A673 (cell line): ENCODE data around the gene FURIN. TPM values are rescaled to one million over a fixed set of nuclear protein-coding genes. Genes with fewer than 3 reads are reported as not detected.

Experiments
- BruUV-seq: library from RNA; stranded (reverse); fragments of 400-500 nt; replicated peaks from 2 replicates; lab custom pipeline; 2021; lab: Mats Ljungman, UMichigan
- CTCF ChIA-PET: fragments of 300-600 bp; sonication (Branson Sonifier 250); formaldehyde crosslinking; loops from one replicate; lab custom pipeline; 2022; ENCODE audit warnings: antibody characterized with exemption; lab: Charles Lee
- POLR2A ChIA-PET: fragments of 300-600 bp; sonication (Branson Sonifier 250); formaldehyde crosslinking; loops from one replicate; lab custom pipeline; 2022; ENCODE audit warnings: antibody characterized with exemption; ENCODE audit not compliant: low non-redundant PET; lab: Charles Lee
- DNase-seq: peaks from one replicate; pipeline ENCODE4 v3.0.0-alpha.2; 2015; ENCODE audit warnings: low spot score
- H3K27ac ChIP-seq: fragments of 200-600 bp; sonication (generic); 2 replicates; pipeline ENCODE4 v1.5.1; 2016; ENCODE audit warnings: mixed run types, low read depth, mild to moderate bottlenecking, mixed read lengths, antibody characterized with exemption, low read length; ENCODE audit not compliant: poor library complexity, severe bottlenecking
- H3K27me3 ChIP-seq: fragments of 200-600 bp; sonication (generic); replicated peaks from 2 replicates; pipeline ENCODE4 v1.6.1; 2017; ENCODE audit warnings: mixed run types, low read depth, mild to moderate bottlenecking, mixed read lengths, antibody characterized with exemption, low read length; ENCODE audit not compliant: insufficient read depth, poor library complexity
- H3K36me3 ChIP-seq: fragments of 200-600 bp; sonication (generic); 2 replicates; pipeline ENCODE4 v1.6.1; 2016; ENCODE audit warnings: mixed run types, mild to moderate bottlenecking, mixed read lengths, antibody characterized with exemption, low read length; ENCODE audit not compliant: insufficient read depth, poor library complexity, severe bottlenecking
- H3K4me1 ChIP-seq: fragments of 200-600 bp; sonication (generic); 2 replicates; pipeline ENCODE4 v1.6.1; 2017; ENCODE audit warnings: mixed run types, mild to moderate bottlenecking, mixed read lengths, antibody characterized with exemption, low read length; ENCODE audit not compliant: insufficient read depth, poor library complexity, severe bottlenecking
- H3K4me3 ChIP-seq: fragments of 200-600 bp; sonication (generic); 2 replicates; pipeline ENCODE4 v1.5.1; 2016; ENCODE audit warnings: low read depth, mixed run types, mild to moderate bottlenecking, mixed read lengths, low read length; ENCODE audit not compliant: poor library complexity, severe bottlenecking
- H3K9me3 ChIP-seq: fragments of 200-600 bp; sonication (generic); 2 replicates; pipeline ENCODE4 v1.6.1; 2016; ENCODE audit warnings: mixed run types, low read depth, mild to moderate bottlenecking, mixed read lengths, antibody characterized with exemption, low read length; ENCODE audit not compliant: poor library complexity, severe bottlenecking
- CTCF ChIP-seq: fragments of 300-800, 200-600 bp; sonication (generic); conservative IDR thresholded peaks from 2 replicates; pipeline ENCODE4 v1.5.1; 2017; ENCODE audit warnings: low read depth, mild to moderate bottlenecking, antibody characterized with exemption, low read length, moderate library complexity, mixed read lengths
- EZH2 ChIP-seq: fragments of 200-600 bp; sonication (generic); IDR thresholded peaks from 2 replicates; pipeline ENCODE4 v1.6.1; 2017; ENCODE audit warnings: borderline replicate concordance, low read depth, mild to moderate bottlenecking, mixed read lengths, antibody characterized with exemption, low read length; ENCODE audit not compliant: poor library complexity, severe bottlenecking
- intact Hi-C: fragments of 100-400 bp; cut with micrococcal nuclease; formaldehyde crosslinking; loops from one replicate; pipeline ENCODE4 v1.10.0; 2022; ENCODE audit not compliant: unreplicated experiment
- total RNA-seq: library from RNA; stranded (reverse); gene quantifications from 2 replicates; pipeline ENCODE4 v1.2.3, GENCODE V29; 2021

The FURIN gene
- total RNA-seq, 1 experiment from 2014 or later: 63.4 TPM

- H3K27me3 ChIP-seq: no peaks in the 10 kb centered on the region
- POLR2A ChIA-PET: interaction anchor here (0.6 kb wide), 2 partner anchors 13 to 64 kb away, joined by 3 to 8 read pairs; partner anchors contain the start of gene MAN2A2
- DNase-seq: peak; percentile 93
- TF ChIP-seq EZH2 (no peak), CTCF (no peak)
- intact Hi-C loops: loop anchor here (2.0 kb wide), 1 partner anchor 31 kb away; no protein-coding TSS in a partner anchor
- H3K36me3 ChIP-seq: no peaks in the 10 kb centered on the region
- peaks cover 16% of the 10 kb centered on the region for H3K4me1 ChIP-seq
- CTCF ChIA-PET: interaction anchor here (0.5 to 1.1 kb wide), 3 partner anchors 56 to 163 kb away, joined by 3 to 4 read pairs (median 3); no protein-coding TSS in a partner anchor
- no peaks in the 10 kb centered on the region for H3K9me3 ChIP-seq
- no TSS peak for BruUV-seq
- peak overlapping the region; percentile 3 for H3K4me3 ChIP-seq
- peak overlapping the region; percentile 51 for H3K27ac ChIP-seq
These were observed 29.0 kb upstream of the FURIN start for GRCh38 chr15:90839187-90840071.

DNA sequence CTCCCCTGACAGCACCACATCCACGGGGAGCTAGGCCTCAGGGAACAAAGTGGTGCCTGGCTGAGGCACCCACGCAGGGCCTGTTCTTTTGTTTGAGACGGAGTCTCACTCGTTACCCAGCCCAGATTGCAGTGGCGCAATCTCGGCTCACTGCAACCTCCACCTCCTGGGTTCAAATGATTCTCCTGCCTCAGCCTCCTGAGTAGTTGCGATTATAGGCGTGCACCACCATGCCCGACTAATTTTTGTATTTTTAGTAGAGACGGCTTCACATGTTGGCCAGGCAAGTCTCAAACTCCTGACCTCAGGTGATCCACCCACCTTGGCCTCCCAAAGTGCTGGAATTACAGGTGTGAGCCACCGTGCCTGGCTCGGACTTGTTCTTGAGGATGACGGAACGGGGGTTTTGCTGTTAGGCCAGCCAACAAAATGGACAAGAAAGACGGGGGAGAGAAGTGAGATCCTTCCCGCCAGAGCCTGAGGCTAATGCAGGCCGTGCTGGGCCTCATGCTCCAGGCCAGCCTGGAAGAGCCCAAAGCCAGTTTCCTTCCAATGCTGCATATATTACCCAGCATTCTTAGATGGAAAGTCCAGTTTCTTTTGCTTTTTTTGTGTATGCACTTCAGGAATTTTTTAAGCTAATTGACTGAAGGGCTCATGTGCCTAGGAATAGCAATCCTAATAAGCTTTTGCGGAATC is 28.1 kb upstream of the FURIN start:
- Histone ChIP-seq H3K36me3 (no peaks in the 10 kb centered on the region), H3K9me3 (no peaks in the 10 kb centered on the region), H3K4me1 (peaks cover 16% of the 10 kb centered on the region), H3K27me3 (no peaks in the 10 kb centered on the region), H3K4me3 (peak overlapping the region; percentile 3), H3K27ac (peak overlapping the region; percentile 51)
- POLR2A ChIA-PET: interaction anchor here (0.6 kb wide), 1 partner anchor 626 kb away, joined by 9 read pairs; no protein-coding TSS in a partner anchor
- TF ChIP-seq CTCF (no peak), EZH2 (no peak)
- intact Hi-C loops: no loop called here
- DNase-seq: no peak
- CTCF ChIA-PET: interaction anchor here (1.1 kb wide), 1 partner anchor 55 kb away, joined by 4 read pairs; no protein-coding TSS in a partner anchor
- no TSS peak for BruUV-seq

DNA sequence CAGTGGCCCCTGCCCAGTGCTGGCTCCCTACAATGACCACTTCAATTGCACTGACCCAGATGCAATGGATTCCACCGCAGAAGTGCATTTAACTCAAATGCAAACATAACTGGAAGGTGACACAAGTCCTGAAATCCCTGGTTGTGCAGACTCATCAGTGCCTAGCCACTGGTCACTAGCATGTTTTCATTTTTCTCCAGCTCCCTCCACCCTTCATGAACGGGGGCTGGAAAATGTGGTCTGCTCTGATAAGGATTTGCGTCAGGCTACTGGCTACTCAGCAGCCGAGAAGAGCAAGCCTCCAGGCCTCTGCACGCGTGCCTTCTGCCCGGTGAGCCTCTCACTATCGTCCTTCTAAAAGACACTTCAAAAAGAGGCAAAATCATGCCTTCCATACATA is 27.4 kb upstream of the FURIN start:
- no TSS peak for BruUV-seq
- ChIA-PET CTCF (no interaction called here), POLR2A (no interaction called here)
- no peak for TF ChIP-seq EZH2
- TF ChIP-seq CTCF: no peak
- intact Hi-C loops: no loop called here
- Histone ChIP-seq H3K36me3 (no peaks in the 10 kb centered on the region), H3K27me3 (no peaks in the 10 kb centered on the region), H3K4me3 (no peak overlapping the region), H3K27ac (no peak overlapping the region), H3K4me1 (peaks cover 16% of the 10 kb centered on the region), H3K9me3 (no peaks in the 10 kb centered on the region)
- DNase-seq: no peak
